Ishikawa (cell line): ENCODE measurements around the gene ZNF677.

Experiments used
- CEBPB ChIP-seq: IDR thresholded peaks from 2 replicates; pipeline ENCODE4 v1.6.1; 2012
- ZBTB7A ChIP-seq: IDR thresholded peaks from 2 replicates; pipeline ENCODE4 v1.6.1; 2012; ENCODE audit warnings: low read depth
- TF ChIP-seq, protein P1 (sequence below): IDR thresholded peaks from 2 replicates; pipeline ENCODE4 v1.6.1; 2012

GRCh38 chr19:53237114-53237777, 17.4 kb downstream of the ZNF677 start:
- TF ChIP-seq ZBTB7A (no peak), CEBPB (no peak)
- TF ChIP-seq, protein P1, sequence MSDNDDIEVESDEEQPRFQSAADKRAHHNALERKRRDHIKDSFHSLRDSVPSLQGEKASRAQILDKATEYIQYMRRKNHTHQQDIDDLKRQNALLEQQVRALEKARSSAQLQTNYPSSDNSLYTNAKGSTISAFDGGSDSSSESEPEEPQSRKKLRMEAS: no peak
